ENCODE results near the gene FAM221B. TPM values are rescaled to one million over a fixed set of nuclear protein-coding genes. Genes with fewer than 3 reads are reported as not detected.

The FAM221B gene
- total RNA-seq: not detected in 2 replicates

GRCh38 chr9:35828716-35829083 lies at the start of gene FAM221B:
Gene FAM221B, minus strand, starts transcription at chr9:35828732. Its CDS starts 2,571 bp downstream, at chr9:35826161.
- DNase-seq (ENCODE audit: extremely low read depth, low read depth, low spot score): no peak

GRCh38 chr9:35872505-35872904 lies 44.0 kb upstream of the FAM221B start:
- DNase-seq (ENCODE audit: extremely low read depth, low read depth, low spot score): no peak

- DNase-seq (ENCODE audit: extremely low read depth, low read depth, low spot score): no peak
These were observed 43.0 kb upstream of the FAM221B start for GRCh38 chr9:35871545-35871944.

GRCh38 chr9:35870351-35870923 lies 41.9 kb upstream of the FAM221B start, which contains the start of gene OR13J1:
Gene OR13J1, minus strand, starts transcription at chr9:35870401. Its CDS starts 0 bp downstream, at chr9:35870401.
- DNase-seq (ENCODE audit: extremely low read depth, low read depth, low spot score): no peak

GRCh38 chr9:35869621-35870216 lies 41.2 kb upstream of the FAM221B start:
- DNase-seq (ENCODE audit: extremely low read depth, low read depth, low spot score): no peak

- no peak for DNase-seq (ENCODE audit: extremely low read depth, low read depth, low spot score)
These were observed 40.4 kb upstream of the FAM221B start for GRCh38 chr9:35868933-35869332.

GRCh38 chr9:35867538-35867937 lies 39.0 kb upstream of the FAM221B start:
- DNase-seq (ENCODE audit: extremely low read depth, low read depth, low spot score): no peak

- no peak for DNase-seq (ENCODE audit: extremely low read depth, low read depth, low spot score)
These were observed 36.2 kb upstream of the FAM221B start for GRCh38 chr9:35864695-35865255.

- DNase-seq (ENCODE audit: extremely low read depth, low read depth, low spot score): no peak
These were observed 35.1 kb upstream of the FAM221B start for GRCh38 chr9:35863583-35863982.

GRCh38 chr9:35862328-35862727 lies 33.8 kb upstream of the FAM221B start:
- DNase-seq (ENCODE audit: extremely low read depth, low read depth, low spot score): no peak

GRCh38 chr9:35861161-35861897 lies 32.8 kb upstream of the FAM221B start:
- DNase-seq (ENCODE audit: extremely low read depth, low read depth, low spot score): no peak

- DNase-seq (ENCODE audit: extremely low read depth, low read depth, low spot score): no peak
These were observed 31.4 kb upstream of the FAM221B start for GRCh38 chr9:35859990-35860339.

- DNase-seq (ENCODE audit: extremely low read depth, low read depth, low spot score): no peak
These were observed 30.9 kb upstream of the FAM221B start for GRCh38 chr9:35859310-35859989.

GRCh38 chr9:35858458-35858857 lies 29.9 kb upstream of the FAM221B start:
- no peak for DNase-seq (ENCODE audit: extremely low read depth, low read depth, low spot score)

- DNase-seq (ENCODE audit: extremely low read depth, low read depth, low spot score): no peak
These were observed 28.4 kb upstream of the FAM221B start for GRCh38 chr9:35856882-35857281.

GRCh38 chr9:35856206-35856605 lies 27.7 kb upstream of the FAM221B start:
- DNase-seq (ENCODE audit: extremely low read depth, low read depth, low spot score): no peak

GRCh38 chr9:35854091-35854762 lies 25.7 kb upstream of the FAM221B start:
- DNase-seq (ENCODE audit: extremely low read depth, low read depth, low spot score): no peak

- no peak for DNase-seq (ENCODE audit: extremely low read depth, low read depth, low spot score)
These were observed 24.6 kb upstream of the FAM221B start for GRCh38 chr9:35852876-35853865.

- no peak for DNase-seq (ENCODE audit: extremely low read depth, low read depth, low spot score)
These were observed 23.8 kb upstream of the FAM221B start for GRCh38 chr9:35852267-35852815.
